Measurements from ENCODE around the gene LDLRAP1.
A peak's percentile ranks its signal among the peaks of the same experiment; 100 is the strongest.
"Not testable (repeated sequence)": the region's sequence is repeated elsewhere in the genome, so short reads cannot be mapped to it uniquely, and the experiment has no call there.

LDLRAP1 gene

GRCh38 chr1:25503551-25504426 lies 39.6 kb upstream of the LDLRAP1 start:
- intact Hi-C loops (cut with DNase I; ENCODE audit: low total_unique reads) = no loop called here
- Histone ChIP-seq H3K9me3 (no peaks in the 10 kb centered on the region), H3K4me3 (no peak overlapping the region), H3K36me3 (peaks cover 0 to 5% (median 0%) of the 10 kb centered on the region in 3 donors), H3K27me3 (no peaks in the 10 kb centered on the region), H3K4me1 (peaks cover 6 to 73% (median 58%) of the 10 kb centered on the region in 4 donors), H3K27ac (peak overlapping the region; percentile 43 to 73)
- DNase-seq = peak in 1 of 2 donors; percentile 79
- TF ChIP-seq CTCF (IDR thresholded peaks at IDR 0.05) = peak; percentile 50 to 55

GRCh38 chr1:25504706-25505595 lies 38.5 kb upstream of the LDLRAP1 start:
- no peak for DNase-seq
- TF ChIP-seq CTCF (IDR thresholded peaks at IDR 0.05) = no peak
- H3K9me3 ChIP-seq = no peaks in the 10 kb centered on the region
- intact Hi-C loops (cut with DNase I; ENCODE audit: low total_unique reads) = no loop called here
- H3K27me3 ChIP-seq = no peaks in the 10 kb centered on the region
- H3K4me1 ChIP-seq = peaks cover 6 to 62% (median 52%) of the 10 kb centered on the region in 4 donors
- peaks cover 0 to 5% (median 0%) of the 10 kb centered on the region in 3 donors for H3K36me3 ChIP-seq
- peak overlapping the region in 1 of 2 donors; percentile 42 for H3K27ac ChIP-seq
- H3K4me3 ChIP-seq = no peak overlapping the region

- H3K9me3 ChIP-seq = no peaks in the 10 kb centered on the region
- no peak for TF ChIP-seq CTCF (IDR thresholded peaks at IDR 0.05)
- peaks cover 0 to 5% (median 0%) of the 10 kb centered on the region in 3 donors for H3K36me3 ChIP-seq
- H3K4me3 ChIP-seq = no peak overlapping the region
- H3K27ac ChIP-seq = peak overlapping the region in 1 of 2 donors; percentile 42
- intact Hi-C loops (cut with DNase I; ENCODE audit: low total_unique reads) = no loop called here
- H3K27me3 ChIP-seq = no peaks in the 10 kb centered on the region
- DNase-seq = no peak
- peaks cover 6 to 53% (median 43%) of the 10 kb centered on the region in 4 donors for H3K4me1 ChIP-seq
Measured at GRCh38 chr1:25505656-25506385, 37.6 kb upstream of the LDLRAP1 start.

- H3K4me3 ChIP-seq; DNase-seq; H3K27ac ChIP-seq; intact Hi-C loops (cut with DNase I; ENCODE audit: low total_unique reads); H3K27me3 ChIP-seq; H3K9me3 ChIP-seq; H3K36me3 ChIP-seq: not testable (repeated sequence)
- peaks cover under 1 to 43% (median 34%) of the 10 kb centered on the region in 4 donors for H3K4me1 ChIP-seq
Measured at GRCh38 chr1:25506566-25507463, 36.6 kb upstream of the LDLRAP1 start.

GRCh38 chr1:25513666-25514065 lies 29.7 kb upstream of the LDLRAP1 start:
- H3K9me3 ChIP-seq = no peaks in the 10 kb centered on the region
- intact Hi-C loops (cut with DNase I; ENCODE audit: low total_unique reads) = no loop called here
- H3K36me3 ChIP-seq = no peaks in the 10 kb centered on the region
- H3K27ac ChIP-seq = no peak overlapping the region
- TF ChIP-seq CTCF (IDR thresholded peaks at IDR 0.05) = no peak
- peak in 1 of 2 donors; percentile 21 for DNase-seq
- no peak overlapping the region for H3K4me3 ChIP-seq
- H3K27me3 ChIP-seq = no peaks in the 10 kb centered on the region
- H3K4me1 ChIP-seq = no peaks in the 10 kb centered on the region
